Body of pancreas (tissue), 4 donors: Measurements from ENCODE around the gene SLC27A1. TPM values are rescaled to one million over a fixed set of nuclear protein-coding genes. Genes with fewer than 3 reads are reported as not detected.

Experiments used
- ATAC-seq: fragments of 150-250 bp; one replicate; pipeline ENCODE4 v1.9.1; 2016
- DNase-seq, 4 donors: peaks; one replicate each; pipeline ENCODE4 v3.0.0-alpha.2; 2019
- H3K27ac ChIP-seq, 4 donors: fragments of 200-600 bp; sonication (generic); 1 replicate in 3 of 4; 2 replicates in 1 of 4; pipeline versions ENCODE4 v1.5.1 to v1.6.1; 2016 to 2019; ENCODE audit warnings: mild to moderate bottlenecking in 1 of 4, mixed read lengths in 1 of 4, moderate library complexity in 1 of 4
- H3K27me3 ChIP-seq, 2 donors: fragments of 200-600 bp; sonication (generic); one replicate each; pipeline ENCODE4 v1.6.0; 2016; ENCODE audit warnings: mild to moderate bottlenecking in 1 of 2
- H3K36me3 ChIP-seq, 2 donors: fragments of 200-600 bp; sonication (generic); replicated peaks in 1 of 2; 2 replicates each; pipeline ENCODE4 v1.5.1; 2016; ENCODE audit warnings: low read depth in 2 of 2; ENCODE audit not compliant: insufficient read depth in 1 of 2
- H3K4me1 ChIP-seq: fragments of 200-600 bp; sonication (generic); one replicate; pipeline ENCODE4 v1.6.0; 2016
- H3K4me3 ChIP-seq, 2 donors: fragments of 200-600 bp; sonication (generic); 1 replicate in 1 of 2; 2 replicates in 1 of 2; pipeline ENCODE4 v1.5.1; 2016 to 2019
- H3K9me3 ChIP-seq, 3 donors: fragments of 200-600 bp; sonication (generic); 1 replicate in 2 of 3; 2 replicates in 1 of 3; pipeline ENCODE4 v1.5.1; 2016
- CTCF ChIP-seq, 7 experiments: fragments of 450-650 bp in 4 of 7; fragments of 200-600 bp in 3 of 7; sonication (generic) in 3 of 7; IDR thresholded peaks; one replicate each; pipeline ENCODE4 v1.5.1; 2016 to 2019; ENCODE audit warnings: antibody characterized with exemption in 7 of 7
- POLR2A ChIP-seq, 3 donors: fragments of 450-650 bp; IDR thresholded peaks; one replicate each; pipeline ENCODE4 v1.6.1; 2016; ENCODE audit warnings: antibody characterized with exemption in 3 of 3, mild to moderate bottlenecking in 2 of 3
- WGBS, 2 donors: methylation state at CpG; one replicate each; pipeline ENCODE4 v1.1.5; 2017; 5-methylcytosine and 5-hydroxymethylcytosine counted together
- intact Hi-C: fragments of 100-400 bp; cut with DNase I; formaldehyde crosslinking; loops from one replicate; pipeline ENCODE4 v1.15.1; 2023
- total RNA-seq, 2 donors: library from RNA; depleted of rRNA; stranded (reverse); fragments of >200 nt; gene quantifications; one replicate each; pipeline ENCODE4 v1.1.0, GENCODE V29; 2016

Gene SLC27A1
- total RNA-seq, 2 donors from 2014 or later, result 21.1 to 25.7 TPM

GRCh38 chr19:17510220-17510993 is 40.1 kb downstream of the SLC27A1 start:
- no peaks in the 10 kb centered on the region for H3K36me3 ChIP-seq
- H3K27ac ChIP-seq, result peak overlapping the region in 3 of 4 donors; percentile 98 to 100 (median 99)
- peak overlapping the region; percentile 87 to 96 for H3K4me3 ChIP-seq
- intact Hi-C loops, result no loop called here
- DNase-seq (no peak), ATAC-seq (no peak)
- no peaks in the 10 kb centered on the region for H3K27me3 ChIP-seq
- H3K9me3 ChIP-seq, result no peaks in the 10 kb centered on the region
- TF ChIP-seq POLR2A (IDR thresholded peaks at IDR 0.05) (no peak), CTCF (IDR thresholded peaks at IDR 0.05) (no peak)
- peaks cover 33% of the 10 kb centered on the region for H3K4me1 ChIP-seq
- WGBS, 2 donors, result 48 to 51% methylated on average over 12 to 13 of the region's 13 CpGs

- no peaks in the 10 kb centered on the region for H3K27me3 ChIP-seq
- no peaks in the 10 kb centered on the region for H3K36me3 ChIP-seq
- peak overlapping the region; percentile 97 to 100 (median 98) for H3K27ac ChIP-seq
- no peaks in the 10 kb centered on the region for H3K9me3 ChIP-seq
- H3K4me1 ChIP-seq, result peaks cover 33% of the 10 kb centered on the region
- TF ChIP-seq CTCF (IDR thresholded peaks at IDR 0.05) (peak in 3 of 7 experiments; percentile 12 to 26 (median 18)), POLR2A (IDR thresholded peaks at IDR 0.05) (peak; percentile 60 to 79 (median 78))
- WGBS, 2 donors, result 0% methylated on average over 76 of the region's 82 CpGs; no CpG with 5 or more reads in 1 of the 2 donors
- H3K4me3 ChIP-seq, result peak overlapping the region; percentile 87 to 96
- ATAC-seq (peak; percentile 76), DNase-seq (peak; percentile 83 to 89 (median 86))
- intact Hi-C loops, result no loop called here
Measured at GRCh38 chr19:17511724-17512573, 41.6 kb downstream of the SLC27A1 start.

GRCh38 chr19:17512574-17512939 is 42.2 kb downstream of the SLC27A1 start:
- Histone ChIP-seq H3K36me3 (peaks cover under 1 to 3% of the 10 kb centered on the region in 2 donors), H3K27me3 (no peaks in the 10 kb centered on the region), H3K27ac (peak overlapping the region; percentile 97 to 100 (median 98)), H3K4me3 (peak overlapping the region; percentile 87 to 96), H3K4me1 (peaks cover 33% of the 10 kb centered on the region), H3K9me3 (no peaks in the 10 kb centered on the region)
- ATAC-seq (no peak), DNase-seq (no peak)
- TF ChIP-seq POLR2A (IDR thresholded peaks at IDR 0.05) (no peak), CTCF (IDR thresholded peaks at IDR 0.05) (no peak)
- WGBS, 2 donors, result 53 to 64% methylated on average over 8 to 9 of the region's 9 CpGs
- intact Hi-C loops, result no loop called here

- TF ChIP-seq CTCF (IDR thresholded peaks at IDR 0.05) (no peak), POLR2A (IDR thresholded peaks at IDR 0.05) (no peak)
- Histone ChIP-seq H3K9me3 (no peaks in the 10 kb centered on the region), H3K4me3 (no peak overlapping the region), H3K27ac (no peak overlapping the region), H3K27me3 (no peaks in the 10 kb centered on the region), H3K4me1 (peaks cover 14% of the 10 kb centered on the region), H3K36me3 (peaks cover 4 to 5% of the 10 kb centered on the region in 2 donors)
- no peak for ATAC-seq
- intact Hi-C loops, result no loop called here
- DNase-seq, result no peak
- WGBS, 2 donors, result 85 to 86% methylated on average over 4 to 15 of the region's 15 CpGs
Measured at GRCh38 chr19:17515408-17516149, 45.3 kb downstream of the SLC27A1 start.
